ENCODE measurements around the gene DYRK1A. TPM values are rescaled to one million over a fixed set of nuclear protein-coding genes. Genes with fewer than 3 reads are reported as not detected.
"Not testable (repeated sequence)": the region's sequence is repeated elsewhere in the genome, so short reads cannot be mapped to it uniquely, and the experiment has no call there.

The DYRK1A gene
- 10 to 100 TPM; 58.0 to 75.5 (median 70.0) TPM for polyA plus RNA-seq (ENCODE audit: insufficient read length in 4 of 4)

GRCh38 chr21:37366482-37367316, at the start of gene DYRK1A:
Gene DYRK1A (plus strand): TSS chr21:37366773. CDS start chr21:37420375, 53,602 bp downstream.
- DNase-seq (ENCODE audit: low read depth in 4 of 4, low spot score in 3 of 4) = peak; percentile 99 to 100 (median 100)

- no peak for DNase-seq (ENCODE audit: low read depth in 4 of 4, low spot score in 3 of 4)
Observed at GRCh38 chr21:37319551-37319950, 47.0 kb upstream of the DYRK1A start.

GRCh38 chr21:37322084-37322483, 44.5 kb upstream of the DYRK1A start:
- no peak for DNase-seq (ENCODE audit: low read depth in 4 of 4, low spot score in 3 of 4)

GRCh38 chr21:37324558-37324957, 42.0 kb upstream of the DYRK1A start:
- DNase-seq (ENCODE audit: low read depth in 4 of 4, low spot score in 3 of 4) = no peak

GRCh38 chr21:37328147-37328546, 38.4 kb upstream of the DYRK1A start:
- not testable (repeated sequence) for DNase-seq (ENCODE audit: low read depth in 4 of 4, low spot score in 3 of 4)

GRCh38 chr21:37331411-37331810, 35.2 kb upstream of the DYRK1A start:
- DNase-seq (ENCODE audit: low read depth in 4 of 4, low spot score in 3 of 4) = no peak

- DNase-seq (ENCODE audit: low read depth in 4 of 4, low spot score in 3 of 4) = no peak
Observed at GRCh38 chr21:37335053-37335452, 31.5 kb upstream of the DYRK1A start.

GRCh38 chr21:37337179-37337578, 29.4 kb upstream of the DYRK1A start:
- DNase-seq (ENCODE audit: low read depth in 4 of 4, low spot score in 3 of 4) = no peak

GRCh38 chr21:37337831-37338230, 28.7 kb upstream of the DYRK1A start:
- DNase-seq (ENCODE audit: low read depth in 4 of 4, low spot score in 3 of 4) = no peak

- DNase-seq (ENCODE audit: low read depth in 4 of 4, low spot score in 3 of 4) = no peak
Observed at GRCh38 chr21:37338671-37339551, 27.7 kb upstream of the DYRK1A start.

GRCh38 chr21:37339552-37339939, 27.0 kb upstream of the DYRK1A start:
- peak in 1 of 4 donors; percentile 10 for DNase-seq (ENCODE audit: low read depth in 4 of 4, low spot score in 3 of 4)

GRCh38 chr21:37341254-37341960, 25.2 kb upstream of the DYRK1A start:
- no peak for DNase-seq (ENCODE audit: low read depth in 4 of 4, low spot score in 3 of 4)

GRCh38 chr21:37342046-37342632, 24.4 kb upstream of the DYRK1A start:
- DNase-seq (ENCODE audit: low read depth in 4 of 4, low spot score in 3 of 4) = no peak

GRCh38 chr21:37346841-37347430, 19.6 kb upstream of the DYRK1A start:
- DNase-seq (ENCODE audit: low read depth in 4 of 4, low spot score in 3 of 4) = no peak

- DNase-seq (ENCODE audit: low read depth in 4 of 4, low spot score in 3 of 4) = no peak
Observed at GRCh38 chr21:37348664-37349063, 17.9 kb upstream of the DYRK1A start.

- DNase-seq (ENCODE audit: low read depth in 4 of 4, low spot score in 3 of 4) = no peak
Observed at GRCh38 chr21:37350472-37350871, 16.1 kb upstream of the DYRK1A start.

- DNase-seq (ENCODE audit: low read depth in 4 of 4, low spot score in 3 of 4) = no peak
Observed at GRCh38 chr21:37356706-37357105, 9.9 kb upstream of the DYRK1A start.

GRCh38 chr21:37357691-37358090, 8.9 kb upstream of the DYRK1A start:
- no peak for DNase-seq (ENCODE audit: low read depth in 4 of 4, low spot score in 3 of 4)

- DNase-seq (ENCODE audit: low read depth in 4 of 4, low spot score in 3 of 4) = no peak
Observed at GRCh38 chr21:37358397-37358796, 8.2 kb upstream of the DYRK1A start.

- no peak for DNase-seq (ENCODE audit: low read depth in 4 of 4, low spot score in 3 of 4)
Observed at GRCh38 chr21:37363936-37364335, 2.6 kb upstream of the DYRK1A start.

All from left renal pelvis (tissue), 4 donors.